Neural progenitor cell (in vitro differentiated cells): ENCODE measurements around the gene HS3ST4. TPM values are rescaled to one million over a fixed set of nuclear protein-coding genes. Genes with fewer than 3 reads are reported as not detected.

ENCODE experiments used
- DNase-seq: peaks from one replicate; pipeline ENCODE4 v3.0.0-alpha.2; 2016; ENCODE audit warnings: low spot score
- H2AFZ ChIP-seq: fragments of 200-600 bp; sonication (generic); replicated peaks from 2 replicates; pipeline ENCODE4 v1.6.1; 2016; ENCODE audit warnings: antibody characterized with exemption
- H3F3A ChIP-seq: fragments of 200-600 bp; sonication (generic); 2 replicates; pipeline ENCODE4 v1.6.1; 2016; ENCODE audit warnings: antibody characterized with exemption, low read depth
- H3K27ac ChIP-seq: fragments of 200-600 bp; sonication (generic); 2 replicates; pipeline ENCODE4 v1.5.1; 2016; ENCODE audit warnings: mild to moderate bottlenecking
- H3K27me3 ChIP-seq: fragments of 200-600 bp; sonication (generic); 2 replicates; pipeline ENCODE4 v1.6.1; 2016; ENCODE audit warnings: mild to moderate bottlenecking, moderate library complexity
- H3K36me3 ChIP-seq: fragments of 200-600 bp; sonication (generic); 2 replicates; pipeline ENCODE4 v1.5.1; 2016
- H3K4me1 ChIP-seq: fragments of 200-600 bp; sonication (generic); 2 replicates; pipeline ENCODE4 v1.6.1; 2016; ENCODE audit warnings: mixed run types
- H3K4me2 ChIP-seq: fragments of 200-600 bp; sonication (generic); 2 replicates; pipeline ENCODE4 v1.6.1; 2016
- H3K4me3 ChIP-seq: fragments of 200-600 bp; sonication (generic); 2 replicates; pipeline ENCODE4 v1.5.1; 2016
- H3K79me2 ChIP-seq: fragments of 200-600 bp; sonication (generic); 2 replicates; pipeline ENCODE4 v1.6.1; 2016; ENCODE audit warnings: low read depth
- H3K9ac ChIP-seq: fragments of 200-600 bp; sonication (generic); 2 replicates; pipeline ENCODE4 v1.6.1; 2016
- H3K9me3 ChIP-seq: fragments of 200-600 bp; sonication (generic); 2 replicates; pipeline ENCODE4 v1.5.1; 2016; ENCODE audit warnings: low read depth
- H4K20me1 ChIP-seq: fragments of 200-600 bp; sonication (generic); 2 replicates; pipeline ENCODE4 v1.6.1; 2016; ENCODE audit warnings: low read depth
- H3K27ac Mint-ChIP-seq: 3 replicates; pipeline ENCODE4 v1.8.0; 2021; ENCODE audit warnings: mixed read lengths
- H3K27me3 Mint-ChIP-seq: 2 replicates; pipeline ENCODE4 v1.8.0; 2022; ENCODE audit warnings: low read depth, mild to moderate bottlenecking, inconsistent platforms, moderate library complexity, mixed read lengths; ENCODE audit not compliant: insufficient read depth
- H3K36me3 Mint-ChIP-seq: 3 replicates; pipeline ENCODE4 v1.8.0; 2021; ENCODE audit warnings: mixed read lengths
- H3K4me1 Mint-ChIP-seq: 3 replicates; pipeline ENCODE4 v1.8.0; 2021; ENCODE audit warnings: mixed read lengths
- H3K4me3 Mint-ChIP-seq: 3 replicates; pipeline ENCODE4 v1.8.0; 2021; ENCODE audit warnings: mild to moderate bottlenecking, moderate library complexity, mixed read lengths
- H3K9me3 Mint-ChIP-seq: 3 replicates; pipeline ENCODE4 v1.8.0; 2020; ENCODE audit warnings: mixed read lengths
- EZH2 ChIP-seq: fragments of 200-600 bp; sonication (generic); IDR thresholded peaks from 2 replicates; pipeline ENCODE4 v1.6.1; 2017; ENCODE audit warnings: antibody characterized with exemption, mild to moderate bottlenecking, moderate library complexity
- EZH2phosphoT487 ChIP-seq: fragments of 200-600 bp; sonication (generic); IDR thresholded peaks from 2 replicates; pipeline ENCODE4 v1.6.1; 2017; ENCODE audit warnings: antibody characterized with exemption
- total RNA-seq: library from RNA; depleted of rRNA; stranded (reverse); fragments of >200 nt; gene quantifications from 2 replicates; pipeline ENCODE4 v1.2.3, GENCODE V29; 2015; ENCODE audit warnings: low replicate concordance
- TF ChIP-seq, protein P1 (sequence below): fragments of 200-600 bp; sonication (generic); IDR thresholded peaks from 2 replicates; pipeline ENCODE4 v1.5.1; 2017; ENCODE audit warnings: antibody characterized with exemption, mild to moderate bottlenecking

Gene HS3ST4
- total RNA-seq, 1 donor from 2014 or later, result 2.5 TPM

GRCh38 chr16:25988882-25989281 lies 297.1 kb downstream of the HS3ST4 start:
- Histone ChIP-seq H3K4me3 (no peak overlapping the region), H3K4me1 (no peaks in the 10 kb centered on the region), H3K9me3 (no peaks in the 10 kb centered on the region), H2AFZ (no peak overlapping the region), H3K9ac (no peak overlapping the region), H4K20me1 (no peaks in the 10 kb centered on the region), H3K27ac (no peak overlapping the region), H3F3A (no peaks in the 10 kb centered on the region), H3K79me2 (no peaks in the 10 kb centered on the region), H3K27me3 (no peaks in the 10 kb centered on the region), H3K36me3 (no peaks in the 10 kb centered on the region), H3K4me2 (no peak overlapping the region)
- TF ChIP-seq, protein P1, sequence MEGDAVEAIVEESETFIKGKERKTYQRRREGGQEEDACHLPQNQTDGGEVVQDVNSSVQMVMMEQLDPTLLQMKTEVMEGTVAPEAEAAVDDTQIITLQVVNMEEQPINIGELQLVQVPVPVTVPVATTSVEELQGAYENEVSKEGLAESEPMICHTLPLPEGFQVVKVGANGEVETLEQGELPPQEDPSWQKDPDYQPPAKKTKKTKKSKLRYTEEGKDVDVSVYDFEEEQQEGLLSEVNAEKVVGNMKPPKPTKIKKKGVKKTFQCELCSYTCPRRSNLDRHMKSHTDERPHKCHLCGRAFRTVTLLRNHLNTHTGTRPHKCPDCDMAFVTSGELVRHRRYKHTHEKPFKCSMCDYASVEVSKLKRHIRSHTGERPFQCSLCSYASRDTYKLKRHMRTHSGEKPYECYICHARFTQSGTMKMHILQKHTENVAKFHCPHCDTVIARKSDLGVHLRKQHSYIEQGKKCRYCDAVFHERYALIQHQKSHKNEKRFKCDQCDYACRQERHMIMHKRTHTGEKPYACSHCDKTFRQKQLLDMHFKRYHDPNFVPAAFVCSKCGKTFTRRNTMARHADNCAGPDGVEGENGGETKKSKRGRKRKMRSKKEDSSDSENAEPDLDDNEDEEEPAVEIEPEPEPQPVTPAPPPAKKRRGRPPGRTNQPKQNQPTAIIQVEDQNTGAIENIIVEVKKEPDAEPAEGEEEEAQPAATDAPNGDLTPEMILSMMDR, result no peak
- no peak for TF ChIP-seq EZH2
- TF ChIP-seq EZH2phosphoT487, result no peak
- Mint-ChIP-seq H3K36me3 (peaks cover 3% of the 10 kb centered on the region), H3K4me3 (no peak overlapping the region), H3K4me1 (peaks cover 9% of the 10 kb centered on the region), H3K27ac (no peak overlapping the region), H3K9me3 (peaks cover 26% of the 10 kb centered on the region), H3K27me3 (peaks cover 5% of the 10 kb centered on the region)
- DNase-seq, result no peak

DNA sequence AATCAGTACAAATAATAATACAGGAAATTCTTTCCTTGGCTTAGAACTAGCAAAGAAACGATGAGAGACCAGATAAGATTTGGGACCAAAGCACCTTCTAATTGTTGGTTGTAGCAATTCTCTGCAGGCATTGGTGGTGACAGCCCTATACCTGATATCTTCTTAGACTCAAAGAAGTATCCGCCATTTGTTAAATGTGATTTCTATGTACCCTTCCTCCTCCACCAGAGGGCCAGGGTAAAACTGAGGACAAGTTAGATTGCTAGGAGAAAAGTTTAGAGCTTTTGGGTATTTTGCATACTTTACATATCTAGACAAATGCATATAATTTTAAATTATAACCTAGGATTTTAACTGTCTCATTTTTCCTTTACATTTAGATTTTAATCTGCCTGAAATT lies 304.3 kb downstream of the HS3ST4 start:
- H3K79me2 ChIP-seq, result no peaks in the 10 kb centered on the region
- H3K9ac ChIP-seq, result no peak overlapping the region
- no peaks in the 10 kb centered on the region for H3K9me3 ChIP-seq
- Mint-ChIP-seq H3K9me3 (peaks cover 18% of the 10 kb centered on the region), H3K27ac (no peak overlapping the region), H3K36me3 (peaks cover 3% of the 10 kb centered on the region), H3K4me3 (no peak overlapping the region), H3K27me3 (no peaks in the 10 kb centered on the region), H3K4me1 (peaks cover 13% of the 10 kb centered on the region)
- H3K4me2 ChIP-seq, result no peak overlapping the region
- TF ChIP-seq EZH2 (no peak), EZH2phosphoT487 (no peak)
- TF ChIP-seq, protein P1, result peak; percentile 22
- no peaks in the 10 kb centered on the region for H3K4me1 ChIP-seq
- no peak overlapping the region for H2AFZ ChIP-seq
- DNase-seq, result no peak
- H3K4me3 ChIP-seq, result no peak overlapping the region
- H3K27me3 ChIP-seq, result no peaks in the 10 kb centered on the region
- H3K27ac ChIP-seq, result no peak overlapping the region
- H3K36me3 ChIP-seq, result no peaks in the 10 kb centered on the region
- H3F3A ChIP-seq, result no peaks in the 10 kb centered on the region
- H4K20me1 ChIP-seq, result no peaks in the 10 kb centered on the region

- Mint-ChIP-seq H3K4me3 (no peak overlapping the region), H3K4me1 (no peaks in the 10 kb centered on the region), H3K36me3 (peaks cover 8% of the 10 kb centered on the region), H3K27ac (no peak overlapping the region), H3K27me3 (peaks cover 3% of the 10 kb centered on the region), H3K9me3 (peaks cover 21% of the 10 kb centered on the region)
- no peak for DNase-seq
- Histone ChIP-seq H3K27ac (no peak overlapping the region), H3F3A (no peaks in the 10 kb centered on the region), H3K27me3 (no peaks in the 10 kb centered on the region), H3K36me3 (no peaks in the 10 kb centered on the region), H3K9ac (no peak overlapping the region), H3K4me1 (no peaks in the 10 kb centered on the region), H3K4me3 (no peak overlapping the region), H3K79me2 (no peaks in the 10 kb centered on the region), H2AFZ (no peak overlapping the region), H4K20me1 (no peaks in the 10 kb centered on the region), H3K9me3 (no peaks in the 10 kb centered on the region), H3K4me2 (no peak overlapping the region)
- TF ChIP-seq, protein P1, result no peak
- no peak for TF ChIP-seq EZH2phosphoT487
- no peak for TF ChIP-seq EZH2
Observed at GRCh38 chr16:26005336-26005735, 313.6 kb downstream of the HS3ST4 start.
